GM12874 (cell line): Measurements from ENCODE around the gene SLC7A14.

Experiments
- CTCF ChIP-seq: IDR thresholded peaks from 2 replicates; pipeline ENCODE4 v1.5.1; 2011; ENCODE audit warnings: low read depth, mild to moderate bottlenecking, control low read depth, low read length, moderate library complexity; ENCODE audit not compliant: insufficient read depth

SLC7A14 gene

GRCh38 chr3:170565495-170565894 is 20.4 kb downstream of the SLC7A14 start:
- no peak for TF ChIP-seq CTCF

- no peak for TF ChIP-seq CTCF
These were observed 21.2 kb downstream of the SLC7A14 start for GRCh38 chr3:170564664-170565063.

GRCh38 chr3:170563712-170564423 is 22.0 kb downstream of the SLC7A14 start:
- no peak for TF ChIP-seq CTCF

- no peak for TF ChIP-seq CTCF
These were observed 23.8 kb downstream of the SLC7A14 start for GRCh38 chr3:170562080-170562479.

- TF ChIP-seq CTCF = no peak
These were observed 25.0 kb downstream of the SLC7A14 start for GRCh38 chr3:170560717-170561382.

- TF ChIP-seq CTCF = no peak
These were observed 25.6 kb downstream of the SLC7A14 start for GRCh38 chr3:170560296-170560695.

GRCh38 chr3:170558427-170558826 is 27.4 kb downstream of the SLC7A14 start:
- TF ChIP-seq CTCF = no peak
